GM20000 (cell line): ENCODE measurements around the gene DNHD1.

ENCODE experiments used
- DNase-seq: peaks from one replicate; pipeline ENCODE4 v3.0.0; 2012; ENCODE audit warnings: low spot score
- CTCF ChIP-seq: IDR thresholded peaks from 2 replicates; pipeline ENCODE4 v1.5.1; 2012; ENCODE audit warnings: mild to moderate bottlenecking, control low read depth; ENCODE audit errors: extremely low read depth, missing control alignments

DNHD1 gene

DNA sequence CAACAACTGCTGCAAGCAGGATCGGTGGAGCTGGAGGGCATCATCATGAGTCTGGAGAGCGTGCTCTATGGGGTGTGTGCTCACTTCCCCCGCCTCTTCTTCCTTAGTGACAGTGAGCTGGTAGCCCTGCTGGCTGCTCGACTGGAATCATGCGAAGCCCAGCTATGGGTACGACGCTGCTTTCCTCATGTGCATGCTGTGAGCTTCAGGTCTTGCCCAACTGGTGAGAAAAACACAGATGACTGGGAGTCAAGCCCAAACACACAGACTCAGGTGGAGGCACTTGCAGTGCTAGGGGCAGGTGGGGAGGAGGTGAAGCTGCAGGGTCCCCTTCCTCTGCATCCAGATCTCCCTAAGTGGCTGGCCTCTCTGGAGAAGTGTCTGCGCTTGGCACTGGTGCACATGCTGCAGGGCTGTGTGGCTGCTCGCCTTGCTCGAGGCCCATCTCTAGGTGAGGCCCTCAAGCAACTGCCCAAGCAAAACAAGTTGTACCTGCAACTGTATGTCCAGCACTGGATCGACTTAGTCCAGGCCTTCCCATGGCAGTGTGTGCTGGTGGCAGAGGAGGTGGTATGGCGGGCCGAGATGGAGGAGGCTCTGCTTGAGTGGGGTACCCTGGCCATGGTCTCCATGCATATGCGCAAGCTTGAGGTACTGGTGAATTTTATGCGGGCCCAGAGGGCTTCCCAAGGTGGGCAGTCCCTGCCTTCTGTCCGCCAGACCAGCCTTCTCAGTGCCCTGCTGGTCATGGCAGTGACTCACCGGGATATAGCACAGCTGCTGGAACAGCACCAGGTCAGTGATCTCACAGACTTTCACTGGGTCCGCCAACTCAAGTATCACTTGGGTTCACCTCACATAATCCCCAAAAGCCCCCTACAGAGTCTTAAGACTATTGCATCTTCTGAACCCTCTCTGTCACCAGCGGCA is 48.1 kb downstream of the DNHD1 start:
- DNase-seq: no peak
- TF ChIP-seq CTCF: no peak

DNA sequence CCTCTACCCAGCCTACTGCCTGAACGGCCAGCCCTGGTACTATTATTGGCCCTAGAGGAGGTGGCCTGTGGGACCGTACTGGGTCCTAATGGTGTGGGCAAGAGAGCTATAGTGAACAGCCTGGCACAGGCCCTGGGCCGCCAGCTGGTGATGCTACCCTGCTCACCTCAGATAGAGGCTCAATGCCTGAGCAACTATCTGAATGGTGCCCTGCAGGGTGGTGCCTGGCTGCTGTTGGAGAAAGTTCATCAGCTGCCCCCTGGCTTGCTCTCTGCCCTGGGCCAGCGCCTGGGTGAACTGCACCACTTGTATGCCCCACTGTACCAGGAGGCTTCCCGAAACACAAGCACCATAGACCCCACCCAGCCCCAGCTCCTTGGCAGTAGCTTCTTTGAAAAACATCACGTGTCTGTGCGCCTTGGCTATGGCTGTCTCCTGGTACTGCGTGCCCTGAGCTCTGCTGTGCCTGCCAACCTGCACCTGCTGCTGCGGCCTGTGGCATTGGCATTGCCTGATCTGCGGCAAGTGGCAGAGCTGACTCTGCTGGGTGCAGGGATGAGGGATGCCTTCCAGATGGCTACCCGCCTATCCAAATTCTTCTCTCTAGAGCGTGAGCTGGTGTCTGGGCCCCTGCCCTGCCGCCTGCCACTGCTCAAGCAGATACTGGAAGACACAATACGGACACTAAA is 49.0 kb downstream of the DNHD1 start:
- no peak for DNase-seq
- no peak for TF ChIP-seq CTCF

GRCh38 chr11:6546735-6547134 is 49.7 kb downstream of the DNHD1 start:
- TF ChIP-seq CTCF: no peak
- DNase-seq: no peak

DNA sequence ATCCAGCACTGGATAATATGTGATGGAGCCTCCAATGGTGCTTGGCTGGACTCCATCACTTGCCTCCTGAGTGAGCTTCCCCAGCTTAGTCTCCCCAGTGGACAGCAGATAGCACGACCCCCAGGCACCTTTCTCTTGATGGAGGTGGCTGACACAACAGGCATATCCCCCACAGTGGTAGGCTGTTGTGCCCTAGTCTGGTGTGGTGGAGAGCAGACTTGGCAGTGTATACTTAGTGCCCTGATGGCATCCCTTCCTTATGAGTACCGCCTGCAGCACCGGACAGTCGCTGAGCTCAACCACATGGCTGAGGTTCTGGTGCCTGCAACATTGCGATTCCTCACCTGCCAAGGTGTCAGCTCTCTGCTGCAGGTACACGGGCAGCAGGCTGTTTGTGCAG is 50.1 kb downstream of the DNHD1 start:
- no peak for TF ChIP-seq CTCF
- no peak for DNase-seq

- no peak for DNase-seq
- no peak for TF ChIP-seq CTCF
Measured at GRCh38 chr11:6548121-6548520, 51.0 kb downstream of the DNHD1 start.

DNA sequence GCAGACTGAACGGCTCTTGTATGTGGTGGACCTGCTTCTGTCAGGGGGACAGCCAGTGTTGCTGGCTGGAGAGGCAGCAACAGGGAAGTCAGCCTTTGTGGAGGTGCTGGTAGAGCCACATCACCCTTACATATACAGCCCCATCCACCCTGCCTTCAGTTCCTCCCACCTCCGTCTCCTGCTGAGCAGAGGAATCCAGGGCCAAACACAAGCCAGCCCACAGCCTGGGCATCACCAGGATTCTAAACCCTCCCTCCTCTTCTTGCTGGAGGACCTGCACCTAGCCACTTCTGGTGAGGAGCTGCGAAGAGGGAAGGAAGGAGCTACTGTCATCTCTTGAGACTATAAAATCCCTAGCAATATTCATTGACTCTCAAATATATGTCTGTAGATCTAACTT is 51.6 kb downstream of the DNHD1 start:
- no peak for TF ChIP-seq CTCF
- DNase-seq: no peak

- no peak for TF ChIP-seq CTCF
- DNase-seq: no peak
Measured at GRCh38 chr11:6553634-6554033, 56.6 kb downstream of the DNHD1 start.
